Esophagus squamous epithelium (tissue), 4 donors: ENCODE measurements around the gene CEL.

Experiments
- CTCF ChIP-seq, 6 experiments: fragments of 450-650 bp in 4 of 6; fragments of 200-600 bp in 2 of 6; sonication (generic) in 2 of 6; IDR thresholded peaks; one replicate each; pipeline ENCODE4 v1.5.1; 2016 to 2019; ENCODE audit warnings: antibody characterized with exemption in 6 of 6, mild to moderate bottlenecking in 4 of 6, moderate library complexity in 4 of 6
- POLR2A ChIP-seq, 4 donors: fragments of 450-650 bp; IDR thresholded peaks; one replicate each; pipeline ENCODE4 v1.6.1; 2017; ENCODE audit warnings: antibody characterized with exemption in 4 of 4, mild to moderate bottlenecking in 4 of 4, moderate library complexity in 3 of 4

- TF ChIP-seq CTCF (IDR thresholded peaks at IDR 0.05) (no peak), POLR2A (IDR thresholded peaks at IDR 0.05) (no peak)
These were observed 5.9 kb upstream of the CEL start for GRCh38 chr9:133055788-133056420.
